ENCODE results near the gene HOXD10. TPM values are rescaled to one million over a fixed set of nuclear protein-coding genes. Genes with fewer than 3 reads are reported as not detected.

The HOXD10 gene
- total RNA-seq, 1 experiment from 2014 or later = not detected

- no peak overlapping the region for H3K27ac ChIP-seq (ENCODE audit: low read length)
- H3K4me1 ChIP-seq (ENCODE audit: control insufficient read depth, insufficient read depth, low read length) = no peaks in the 10 kb centered on the region
- H3K9me3 ChIP-seq (ENCODE audit: control insufficient read depth, insufficient read depth, low read depth, low read length) = no peaks in the 10 kb centered on the region
- no peak overlapping the region for H3K4me3 ChIP-seq (ENCODE audit: low read depth in 2 of 2, low read length in 2 of 2)
- no peak for DNase-seq (ENCODE audit: low read depth, low spot score)
- BruUV-seq (replicated peaks) = no TSS peak
- TF ChIP-seq POLR2AphosphoS5 (IDR thresholded peaks at IDR 0.05; ENCODE audit: low read depth, low read length) = no peak
- no peak for TF ChIP-seq REST (IDR thresholded peaks at IDR 0.05; ENCODE audit: insufficient read depth in 1 of 2, low read depth in 2 of 2, low read length in 1 of 2)
- TF ChIP-seq SIN3A (IDR thresholded peaks at IDR 0.05; ENCODE audit: borderline replicate concordance, insufficient read depth, low read depth, low read length) = no peak
- no peak for TF ChIP-seq TCF7L2 (IDR thresholded peaks at IDR 0.05; ENCODE audit: low read depth, low read length)
- TF ChIP-seq CTCF (IDR thresholded peaks at IDR 0.05) = no peak
- no peaks in the 10 kb centered on the region for H3K36me3 ChIP-seq (ENCODE audit: control insufficient read depth, insufficient read depth, low read length)
- intact Hi-C loops (cut with micrococcal nuclease; ENCODE audit: unreplicated experiment) (no loop called here), in situ Hi-C loops (cut with HindIII; ENCODE audit: low pct_unique_long_range_greater_than_20kb, low sequenced_read_pairs) (no loop called here)
- CTCF ChIA-PET = interaction anchor here (0.5 kb wide), 1 partner anchor 60 kb away, joined by 4 read pairs; no protein-coding TSS in a partner anchor
- no peaks in the 10 kb centered on the region for H3K27me3 ChIP-seq (ENCODE audit: control insufficient read depth, insufficient read depth, low read length)
- ATAC-seq = no peak
- POLR2A ChIA-PET = no interaction called here
These were observed 30.1 kb downstream of the HOXD10 start for GRCh38 chr2:176146645-176147044.

- intact Hi-C loops (cut with micrococcal nuclease; ENCODE audit: unreplicated experiment) (no loop called here), in situ Hi-C loops (cut with HindIII; ENCODE audit: low pct_unique_long_range_greater_than_20kb, low sequenced_read_pairs) (no loop called here)
- no peak overlapping the region for H3K27ac ChIP-seq (ENCODE audit: low read length)
- POLR2A ChIA-PET = no interaction called here
- no peak overlapping the region for H3K4me3 ChIP-seq (ENCODE audit: low read depth in 2 of 2, low read length in 2 of 2)
- H3K36me3 ChIP-seq (ENCODE audit: control insufficient read depth, insufficient read depth, low read length) = no peaks in the 10 kb centered on the region
- DNase-seq (ENCODE audit: low read depth, low spot score) (no peak), ATAC-seq (no peak)
- no peaks in the 10 kb centered on the region for H3K27me3 ChIP-seq (ENCODE audit: control insufficient read depth, insufficient read depth, low read length)
- no peaks in the 10 kb centered on the region for H3K4me1 ChIP-seq (ENCODE audit: control insufficient read depth, insufficient read depth, low read length)
- BruUV-seq (replicated peaks) = no TSS peak
- H3K9me3 ChIP-seq (ENCODE audit: control insufficient read depth, insufficient read depth, low read depth, low read length) = no peaks in the 10 kb centered on the region
- CTCF ChIA-PET = no interaction called here
- TF ChIP-seq REST (IDR thresholded peaks at IDR 0.05; ENCODE audit: insufficient read depth in 1 of 2, low read depth in 2 of 2, low read length in 1 of 2) (no peak), POLR2AphosphoS5 (IDR thresholded peaks at IDR 0.05; ENCODE audit: low read depth, low read length) (no peak), CTCF (IDR thresholded peaks at IDR 0.05) (no peak), SIN3A (IDR thresholded peaks at IDR 0.05; ENCODE audit: borderline replicate concordance, insufficient read depth, low read depth, low read length) (no peak), TCF7L2 (IDR thresholded peaks at IDR 0.05; ENCODE audit: low read depth, low read length) (no peak)
These were observed 30.7 kb downstream of the HOXD10 start for GRCh38 chr2:176147210-176147799.

All from Panc1 (cell line).